ENCODE results near the gene SLC44A3. TPM values are rescaled to one million over a fixed set of nuclear protein-coding genes. Genes with fewer than 3 reads are reported as not detected.
A peak's percentile ranks its signal among the peaks of the same experiment; 100 is the strongest.

The SLC44A3 gene
- total and polyA plus RNA-seq, 7 experiments from 2014 or later: 0.24 to 1.0 TPM; not detected in 5

DNA sequence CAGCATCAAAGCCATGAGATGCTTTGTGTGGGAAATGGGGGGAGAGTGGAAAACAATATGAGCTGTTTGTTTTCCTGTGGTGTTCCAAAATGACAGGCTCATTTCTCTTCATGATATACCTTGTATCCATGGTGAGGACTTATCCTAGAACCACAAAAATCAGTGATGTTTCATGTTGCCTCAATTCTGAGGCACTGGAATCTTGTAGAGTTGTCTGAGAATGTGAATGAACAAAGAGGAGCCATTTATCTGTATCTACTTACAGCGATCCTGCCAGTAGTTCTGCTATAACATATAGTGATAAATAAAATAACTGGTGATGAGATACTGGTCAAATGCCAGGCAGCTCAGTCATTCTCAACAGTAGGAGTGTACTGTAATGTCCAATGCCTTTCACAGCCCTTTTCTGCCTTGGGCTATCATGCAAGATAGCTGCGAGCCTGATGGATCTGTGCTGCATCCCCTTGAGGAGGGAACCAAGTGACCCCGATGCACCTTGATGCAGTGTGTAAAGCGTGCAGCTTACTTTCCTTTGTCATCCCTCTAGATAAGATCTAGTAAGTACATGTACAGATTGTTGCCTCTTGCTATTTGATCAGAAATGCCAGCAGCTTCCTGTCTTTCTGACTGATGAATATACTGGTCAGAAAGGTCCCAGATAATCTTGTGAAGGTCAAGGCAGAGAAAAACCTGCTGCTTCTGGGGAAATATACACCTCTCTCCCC, 52.8 kb downstream of the SLC44A3 start:
- Mint-ChIP-seq H3K36me3 (no peaks in the 10 kb centered on the region), H3K4me3 (no peak overlapping the region), H3K27ac (no peak overlapping the region), H3K4me1 (peaks cover 0 to 17% (median 6%) of the 10 kb centered on the region in 7 donors), H3K9me3 (peaks cover 0 to 2% (median 0%) of the 10 kb centered on the region in 11 donors), H3K27me3 (peaks cover 0 to 7% (median 3%) of the 10 kb centered on the region in 5 donors)
- Histone ChIP-seq H3K27me3 (ENCODE audit: control insufficient read depth in 2 of 2, insufficient read depth in 2 of 2, low read length in 2 of 2) (no peaks in the 10 kb centered on the region), H3K36me3 (ENCODE audit: control insufficient read depth in 2 of 3, insufficient read depth in 3 of 3, low read length in 3 of 3) (no peaks in the 10 kb centered on the region), H3K9me3 (ENCODE audit: control insufficient read depth in 2 of 3, low read length in 3 of 3) (no peaks in the 10 kb centered on the region), H3K27ac (ENCODE audit: low read depth, low read length) (no peak overlapping the region), H3K4me1 (ENCODE audit: control insufficient read depth in 2 of 2, insufficient read depth in 2 of 2, low read length in 2 of 2) (no peaks in the 10 kb centered on the region), H3K4me3 (ENCODE audit: low read length) (no peak overlapping the region)
- no peak for DNase-seq
- ChIA-PET POLR2A (no interaction called here), CTCF (interaction anchor here (0.5 kb wide), 1 partner anchor 25 kb away, joined by 3 read pairs; no protein-coding TSS in a partner anchor)
- no peak for ATAC-seq
- intact Hi-C loops (cut with micrococcal nuclease): no loop called here

DNA sequence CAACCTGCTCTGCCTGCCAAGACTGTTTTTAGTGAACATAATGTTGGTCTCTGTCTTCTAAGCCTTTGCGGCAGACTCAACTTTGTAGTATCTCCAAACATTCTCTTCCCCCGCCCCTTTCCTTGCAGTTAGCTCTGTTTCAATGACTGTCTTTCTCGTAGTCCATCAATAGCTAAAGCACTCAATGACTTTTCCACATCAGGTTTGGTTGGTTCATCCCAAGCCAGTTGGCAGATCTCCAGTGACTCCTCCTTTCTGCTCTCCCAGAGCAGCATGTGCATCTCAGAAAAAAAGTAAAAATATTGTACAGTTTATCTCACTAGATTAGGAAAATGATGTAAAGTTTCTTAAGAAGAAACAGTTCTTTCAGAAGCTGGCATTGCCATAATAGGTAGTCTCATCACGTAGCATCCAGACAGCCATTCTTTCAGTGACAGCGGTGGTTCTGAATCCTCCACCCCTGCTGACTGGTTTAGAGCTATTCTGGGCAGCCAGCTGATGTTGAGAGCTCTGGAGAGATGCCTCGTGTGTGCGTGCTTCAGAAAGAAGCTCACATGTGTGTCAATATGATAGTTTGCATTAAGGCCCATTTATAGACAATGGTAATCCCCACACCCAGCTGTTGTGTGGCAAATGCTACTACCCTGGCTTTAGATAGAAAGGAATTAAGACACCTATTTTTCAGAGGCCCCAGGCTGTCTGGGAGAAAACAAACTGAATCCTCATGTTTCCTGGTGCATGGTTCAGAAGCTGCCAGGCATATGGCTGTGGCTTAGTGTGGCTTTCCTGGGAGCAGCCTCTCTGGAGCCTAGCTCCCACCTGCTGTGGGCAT, 53.6 kb downstream of the SLC44A3 start:
- H3K4me3 ChIP-seq (ENCODE audit: low read length): no peak overlapping the region
- Mint-ChIP-seq H3K36me3 (no peaks in the 10 kb centered on the region), H3K4me3 (no peak overlapping the region), H3K4me1 (peaks cover 0 to 17% (median 6%) of the 10 kb centered on the region in 7 donors), H3K27me3 (peaks cover 0 to 7% (median 3%) of the 10 kb centered on the region in 5 donors), H3K27ac (no peak overlapping the region), H3K9me3 (peaks cover 0 to 2% (median 0%) of the 10 kb centered on the region in 11 donors)
- no peaks in the 10 kb centered on the region for H3K27me3 ChIP-seq (ENCODE audit: control insufficient read depth in 2 of 2, insufficient read depth in 2 of 2, low read length in 2 of 2)
- ATAC-seq (no peak), DNase-seq (no peak)
- POLR2A ChIA-PET: no interaction called here
- no peak overlapping the region for H3K27ac ChIP-seq (ENCODE audit: low read depth, low read length)
- H3K4me1 ChIP-seq (ENCODE audit: control insufficient read depth in 2 of 2, insufficient read depth in 2 of 2, low read length in 2 of 2): no peaks in the 10 kb centered on the region
- H3K36me3 ChIP-seq (ENCODE audit: control insufficient read depth in 2 of 3, insufficient read depth in 3 of 3, low read length in 3 of 3): no peaks in the 10 kb centered on the region
- no peaks in the 10 kb centered on the region for H3K9me3 ChIP-seq (ENCODE audit: control insufficient read depth in 2 of 3, low read length in 3 of 3)
- CTCF ChIA-PET: interaction anchor here (0.5 to 1.0 kb wide), 2 partner anchors 19 to 24 kb away, joined by 3 read pairs; no protein-coding TSS in a partner anchor
- intact Hi-C loops (cut with micrococcal nuclease): no loop called here

DNA sequence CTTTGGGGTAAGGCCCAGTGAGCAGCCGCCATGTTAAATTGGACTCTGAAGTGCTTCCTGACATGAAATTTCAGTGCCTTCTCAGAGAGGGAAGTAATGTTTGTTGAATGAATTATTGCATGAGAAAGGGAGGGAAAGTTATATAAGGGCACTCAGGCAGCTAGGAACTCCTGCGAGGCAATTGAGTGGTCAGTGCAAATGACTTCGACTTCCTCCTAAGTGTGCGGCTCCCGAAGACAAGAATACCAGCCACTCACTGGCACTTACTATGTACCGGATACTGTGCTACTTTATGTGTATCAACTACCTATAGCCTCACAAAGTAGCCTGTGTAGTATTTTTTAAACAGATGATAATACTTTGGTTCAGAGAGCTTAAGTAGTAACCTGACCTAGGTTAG, 54.3 kb downstream of the SLC44A3 start:
- no peak overlapping the region for H3K27ac Mint-ChIP-seq
- H3K27me3 Mint-ChIP-seq: peaks cover 0 to 7% (median under 1%) of the 10 kb centered on the region in 5 donors
- Histone ChIP-seq H3K27ac (ENCODE audit: low read depth, low read length) (no peak overlapping the region), H3K27me3 (ENCODE audit: control insufficient read depth in 2 of 2, insufficient read depth in 2 of 2, low read length in 2 of 2) (no peaks in the 10 kb centered on the region), H3K4me1 (ENCODE audit: control insufficient read depth in 2 of 2, insufficient read depth in 2 of 2, low read length in 2 of 2) (no peaks in the 10 kb centered on the region), H3K9me3 (ENCODE audit: control insufficient read depth in 2 of 3, low read length in 3 of 3) (no peaks in the 10 kb centered on the region), H3K4me3 (ENCODE audit: low read length) (no peak overlapping the region), H3K36me3 (ENCODE audit: control insufficient read depth in 2 of 3, insufficient read depth in 3 of 3, low read length in 3 of 3) (no peaks in the 10 kb centered on the region)
- no peak for DNase-seq
- peaks cover 0 to 2% (median 0%) of the 10 kb centered on the region in 11 donors for H3K9me3 Mint-ChIP-seq
- ATAC-seq: no peak
- CTCF ChIA-PET: interaction anchor here (1.0 kb wide), 1 partner anchor 20 kb away, joined by 3 read pairs; no protein-coding TSS in a partner anchor
- no peaks in the 10 kb centered on the region for H3K36me3 Mint-ChIP-seq
- POLR2A ChIA-PET: no interaction called here
- intact Hi-C loops (cut with micrococcal nuclease): no loop called here
- H3K4me1 Mint-ChIP-seq: peaks cover 0 to 17% (median 6%) of the 10 kb centered on the region in 7 donors
- no peak overlapping the region for H3K4me3 Mint-ChIP-seq

DNA sequence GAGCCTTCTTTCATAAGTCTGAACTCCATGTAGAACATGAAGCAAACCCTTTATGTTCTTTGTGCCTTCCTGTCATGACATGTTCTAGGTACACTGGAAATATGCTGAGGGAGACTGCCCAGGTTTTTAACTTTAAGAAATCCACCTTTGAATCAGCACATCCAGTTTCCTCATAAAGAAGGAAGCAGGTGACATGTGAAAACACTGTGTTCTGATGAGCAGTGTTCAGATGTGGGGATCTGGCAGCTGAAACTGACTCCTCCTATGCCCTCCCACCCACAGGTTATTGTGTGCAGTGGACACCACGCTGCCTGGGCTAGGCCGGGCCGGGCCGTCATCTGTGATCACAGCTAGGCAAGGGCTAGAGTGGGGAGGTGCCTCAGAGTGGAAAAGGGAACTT, 55.6 kb downstream of the SLC44A3 start:
- Mint-ChIP-seq H3K27ac (peak overlapping the region in 1 of 9 donors; percentile 14), H3K4me1 (peaks cover 0 to 17% (median 6%) of the 10 kb centered on the region in 7 donors), H3K4me3 (peak overlapping the region in 2 of 10 donors; percentile 7 to 24), H3K9me3 (peaks cover 0 to 2% (median 0%) of the 10 kb centered on the region in 11 donors), H3K27me3 (peaks cover 0 to 7% (median 0%) of the 10 kb centered on the region in 5 donors), H3K36me3 (no peaks in the 10 kb centered on the region)
- no peak for ATAC-seq
- no peak overlapping the region for H3K27ac ChIP-seq (ENCODE audit: low read depth, low read length)
- no peak for DNase-seq
- intact Hi-C loops (cut with micrococcal nuclease): no loop called here
- H3K9me3 ChIP-seq (ENCODE audit: control insufficient read depth in 2 of 3, low read length in 3 of 3): no peaks in the 10 kb centered on the region
- no peaks in the 10 kb centered on the region for H3K27me3 ChIP-seq (ENCODE audit: control insufficient read depth in 2 of 2, insufficient read depth in 2 of 2, low read length in 2 of 2)
- H3K4me1 ChIP-seq (ENCODE audit: control insufficient read depth in 2 of 2, insufficient read depth in 2 of 2, low read length in 2 of 2): no peaks in the 10 kb centered on the region
- ChIA-PET CTCF (interaction anchor here (1.3 kb wide), 1 partner anchor 22 kb away, joined by 4 read pairs; no protein-coding TSS in a partner anchor), POLR2A (no interaction called here)
- no peak overlapping the region for H3K4me3 ChIP-seq (ENCODE audit: low read length)
- H3K36me3 ChIP-seq (ENCODE audit: control insufficient read depth in 2 of 3, insufficient read depth in 3 of 3, low read length in 3 of 3): no peaks in the 10 kb centered on the region

DNA sequence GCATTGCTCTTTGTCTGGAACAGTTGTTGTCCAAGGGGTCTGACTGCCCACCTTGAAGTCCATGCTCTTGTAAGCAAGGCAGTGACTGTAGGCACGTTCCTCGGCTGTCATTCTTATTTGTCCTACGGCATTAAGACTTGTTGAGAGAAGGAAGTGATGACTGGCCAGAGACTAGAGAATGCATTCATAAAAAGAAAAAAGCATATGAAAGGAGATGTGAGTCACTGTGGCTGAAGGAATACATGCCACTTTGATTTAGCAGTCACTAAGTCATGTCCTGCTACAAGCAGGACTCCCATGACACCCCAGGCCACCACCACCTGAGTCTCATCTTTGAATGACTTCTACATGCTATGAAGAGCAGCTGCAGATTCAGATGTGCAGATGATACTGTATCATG, 56.2 kb downstream of the SLC44A3 start:
- Histone ChIP-seq H3K4me3 (ENCODE audit: low read length) (no peak overlapping the region), H3K4me1 (ENCODE audit: control insufficient read depth in 2 of 2, insufficient read depth in 2 of 2, low read length in 2 of 2) (no peaks in the 10 kb centered on the region), H3K27me3 (ENCODE audit: control insufficient read depth in 2 of 2, insufficient read depth in 2 of 2, low read length in 2 of 2) (no peaks in the 10 kb centered on the region), H3K27ac (ENCODE audit: low read depth, low read length) (no peak overlapping the region), H3K9me3 (ENCODE audit: control insufficient read depth in 2 of 3, low read length in 3 of 3) (no peaks in the 10 kb centered on the region), H3K36me3 (ENCODE audit: control insufficient read depth in 2 of 3, insufficient read depth in 3 of 3, low read length in 3 of 3) (no peaks in the 10 kb centered on the region)
- Mint-ChIP-seq H3K36me3 (no peaks in the 10 kb centered on the region), H3K4me3 (no peak overlapping the region), H3K27ac (no peak overlapping the region), H3K4me1 (peaks cover 0 to 17% (median 6%) of the 10 kb centered on the region in 7 donors), H3K9me3 (peaks cover 0 to 2% (median 0%) of the 10 kb centered on the region in 11 donors), H3K27me3 (peaks cover 0 to 6% (median 0%) of the 10 kb centered on the region in 5 donors)
- ATAC-seq (no peak), DNase-seq (no peak)
- intact Hi-C loops (cut with micrococcal nuclease): no loop called here
- POLR2A ChIA-PET: no interaction called here
- CTCF ChIA-PET: interaction anchor here (1.3 kb wide), 1 partner anchor 22 kb away, joined by 4 read pairs; no protein-coding TSS in a partner anchor

DNA sequence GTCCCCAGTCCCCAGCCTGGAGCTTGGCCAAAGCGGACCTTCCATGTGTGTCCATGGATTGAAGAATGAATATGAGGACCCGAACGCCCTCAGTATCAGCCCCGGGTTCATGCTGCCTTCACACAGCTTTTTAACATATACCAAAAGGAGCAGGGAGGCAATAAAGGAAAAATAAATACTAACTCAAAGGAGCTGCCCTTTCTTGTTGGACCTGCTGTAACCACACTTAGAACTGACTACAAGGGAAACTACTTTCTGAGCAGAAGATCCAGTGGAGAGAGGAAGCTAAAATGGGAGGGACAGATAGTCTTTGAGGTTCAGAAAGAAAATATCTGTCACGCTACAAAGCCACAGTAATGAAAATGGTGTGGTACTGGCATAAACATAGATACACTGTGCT, 58.2 kb downstream of the SLC44A3 start:
- POLR2A ChIA-PET: no interaction called here
- H3K27ac Mint-ChIP-seq: no peak overlapping the region
- DNase-seq: no peak

More for the DNA sequence above, 58.2 kb downstream of the SLC44A3 start:
- ATAC-seq: no peak
- peaks cover 0 to 4% (median 0%) of the 10 kb centered on the region in 11 donors for H3K9me3 Mint-ChIP-seq
- H3K27ac ChIP-seq (ENCODE audit: low read depth, low read length): no peak overlapping the region
- H3K4me1 Mint-ChIP-seq: peaks cover 1 to 24% (median 14%) of the 10 kb centered on the region in 7 donors
- CTCF ChIA-PET: no interaction called here
- H3K4me3 ChIP-seq (ENCODE audit: low read length): no peak overlapping the region
- no peaks in the 10 kb centered on the region for H3K36me3 ChIP-seq (ENCODE audit: control insufficient read depth in 2 of 3, insufficient read depth in 3 of 3, low read length in 3 of 3)
- no peak overlapping the region for H3K4me3 Mint-ChIP-seq
- intact Hi-C loops (cut with micrococcal nuclease): no loop called here
- H3K4me1 ChIP-seq (ENCODE audit: control insufficient read depth in 2 of 2, insufficient read depth in 2 of 2, low read length in 2 of 2): no peaks in the 10 kb centered on the region
- H3K27me3 Mint-ChIP-seq: peaks cover 0 to 4% (median 0%) of the 10 kb centered on the region in 5 donors
- peaks cover 0 to 3% (median 0%) of the 10 kb centered on the region in 5 donors for H3K36me3 Mint-ChIP-seq
- H3K27me3 ChIP-seq (ENCODE audit: control insufficient read depth in 2 of 2, insufficient read depth in 2 of 2, low read length in 2 of 2): no peaks in the 10 kb centered on the region
- H3K9me3 ChIP-seq (ENCODE audit: control insufficient read depth in 2 of 3, low read length in 3 of 3): no peaks in the 10 kb centered on the region

Data from naive thymus-derived CD4-positive, alpha-beta T cell (primary cell).